Hematopoietic multipotent progenitor cell treated with erythropoietin and hydrocortisone succinate and interleukin-3 and kit ligand, for 6 days (in vitro differentiated cells): ENCODE data around the gene COG1.

Experiments
- DNase-seq: peaks from one replicate; pipeline ENCODE4 v3.0.0-alpha.2; 2015

Gene COG1

DNA sequence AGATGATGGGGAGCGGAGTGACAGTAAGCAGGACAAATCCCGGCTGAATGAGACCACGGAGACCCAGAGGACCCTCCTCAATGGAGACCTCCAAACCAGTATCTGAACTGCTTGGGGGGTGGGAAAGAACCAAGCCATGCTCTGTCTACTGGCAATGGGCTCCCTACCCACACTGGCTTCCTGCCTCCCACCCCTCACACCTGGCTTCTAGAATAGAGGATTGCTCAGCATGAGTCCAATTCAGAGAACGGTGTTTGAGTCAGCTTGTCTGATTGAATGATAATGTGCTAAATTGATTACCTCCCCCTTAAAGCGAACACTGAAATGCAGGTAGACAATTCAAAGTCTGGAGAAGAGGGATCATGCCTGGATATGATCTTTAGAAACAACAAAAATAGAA lies 22.5 kb upstream of the COG1 start:
- no peak for DNase-seq

GRCh38 chr17:73172252-73172651 lies 20.6 kb upstream of the COG1 start:
- no peak for DNase-seq

DNA sequence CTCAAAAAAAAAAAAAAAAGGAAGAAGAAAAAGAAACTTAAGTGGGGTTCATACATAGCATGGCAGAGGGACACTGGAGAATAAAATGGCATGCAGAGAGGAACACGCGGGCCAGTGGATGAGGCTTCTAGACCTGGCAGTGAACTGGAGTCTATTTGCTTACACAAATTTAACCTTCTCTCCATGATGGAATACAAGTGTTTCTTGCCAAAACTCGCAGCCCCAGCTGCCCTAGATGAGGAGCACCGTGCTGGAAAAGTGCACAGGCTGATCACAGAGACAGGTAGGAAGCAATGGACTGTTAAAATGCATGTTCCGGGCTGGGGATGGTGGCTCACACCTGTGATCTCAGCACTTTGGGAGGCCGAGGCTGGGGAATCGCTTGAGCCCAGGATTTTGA lies 18.7 kb upstream of the COG1 start:
- no peak for DNase-seq

GRCh38 chr17:73175962-73176565 lies 16.8 kb upstream of the COG1 start:
- DNase-seq: no peak

- no peak for DNase-seq
Measured at GRCh38 chr17:73179387-73179786, 13.5 kb upstream of the COG1 start.

- no peak for DNase-seq
Measured at GRCh38 chr17:73179878-73180277, 13.0 kb upstream of the COG1 start.

GRCh38 chr17:73182616-73183310 lies 10.1 kb upstream of the COG1 start:
- DNase-seq: no peak

GRCh38 chr17:73184136-73184993 lies 8.5 kb upstream of the COG1 start:
- peak; percentile 68 for DNase-seq

DNA sequence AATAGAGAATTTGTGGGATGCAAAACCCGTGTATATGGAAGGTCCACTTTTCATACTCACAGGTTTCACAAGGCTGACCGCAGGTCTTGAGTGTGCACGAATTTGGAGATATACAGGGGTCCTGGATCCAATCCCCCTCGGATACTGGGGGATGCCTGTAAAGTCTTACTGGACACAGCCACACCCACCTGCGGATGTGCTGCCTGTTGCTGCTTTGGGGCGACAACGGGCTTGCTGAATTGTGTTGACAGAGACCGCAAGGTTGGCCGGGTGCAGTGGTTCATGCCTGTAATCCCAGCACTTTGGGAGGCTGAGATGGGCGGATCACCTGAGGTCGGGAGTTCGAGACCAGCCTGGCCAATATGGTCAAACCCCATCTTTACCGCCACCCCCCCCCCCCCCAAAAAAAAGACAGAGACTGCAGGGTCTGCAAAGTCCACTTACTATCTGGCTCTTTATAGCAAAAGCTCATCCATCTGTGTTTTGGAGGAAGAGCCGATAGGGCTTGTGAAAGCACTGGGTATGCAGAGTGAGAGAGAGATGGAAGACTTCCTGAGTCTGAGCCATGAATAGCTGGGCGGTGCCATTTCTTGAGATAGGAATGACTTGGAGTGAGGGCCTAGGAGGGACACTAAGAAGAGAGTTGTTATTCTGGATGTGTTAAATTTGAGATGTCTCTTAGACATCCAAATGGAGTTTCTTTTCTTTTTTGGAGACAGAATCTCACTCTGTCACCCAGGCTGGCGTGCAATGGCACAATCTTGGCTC lies 6.4 kb upstream of the COG1 start:
- DNase-seq: no peak

DNA sequence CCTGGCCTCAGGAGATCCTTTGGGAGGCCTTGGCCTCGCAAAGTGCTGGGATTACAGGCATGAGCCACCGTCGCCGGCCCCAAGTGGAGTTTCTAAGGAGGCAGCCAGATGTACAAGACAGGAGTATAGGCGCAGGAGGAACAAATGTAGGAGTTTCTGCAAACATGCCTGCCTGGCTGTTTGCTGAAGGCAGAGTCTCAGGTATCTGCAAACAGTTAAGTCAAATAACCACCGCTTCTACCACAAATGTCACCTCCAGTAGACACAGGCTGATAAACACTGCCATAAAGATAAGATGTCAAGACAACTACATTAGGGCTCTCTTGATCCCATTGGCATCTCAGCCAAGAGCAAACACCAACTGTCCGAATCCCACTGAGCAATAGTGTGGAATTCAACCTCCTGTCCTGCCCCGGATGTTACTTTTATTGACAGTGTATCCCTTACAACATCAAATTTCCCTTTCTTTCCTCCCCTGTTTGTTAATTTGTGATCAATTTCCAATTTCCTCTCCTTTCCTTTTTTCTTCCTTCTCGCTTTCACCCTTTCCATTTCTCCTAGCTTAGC lies 5.6 kb upstream of the COG1 start:
- DNase-seq: no peak

DNA sequence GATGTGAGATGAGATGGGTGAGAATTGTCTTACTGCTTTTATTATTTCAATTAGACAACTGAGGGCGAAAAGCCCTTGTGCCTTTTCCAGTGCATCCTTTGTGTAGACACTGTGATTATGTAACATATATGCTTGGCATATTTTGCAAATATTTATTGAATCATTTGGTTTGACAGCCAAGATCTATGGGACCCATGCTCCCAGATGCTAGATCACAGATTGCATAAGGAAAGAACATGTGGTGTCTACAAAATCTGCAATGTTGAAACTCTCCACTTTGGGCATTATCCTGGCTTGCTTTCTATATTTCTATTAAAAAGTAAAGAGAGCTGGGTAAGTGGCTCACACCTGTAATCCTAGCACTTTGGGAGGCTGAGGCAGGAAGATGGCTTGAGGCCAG lies 4.8 kb upstream of the COG1 start:
- no peak for DNase-seq

GRCh38 chr17:73189417-73190099 lies 3.3 kb upstream of the COG1 start:
- peak; percentile 73 for DNase-seq

DNA sequence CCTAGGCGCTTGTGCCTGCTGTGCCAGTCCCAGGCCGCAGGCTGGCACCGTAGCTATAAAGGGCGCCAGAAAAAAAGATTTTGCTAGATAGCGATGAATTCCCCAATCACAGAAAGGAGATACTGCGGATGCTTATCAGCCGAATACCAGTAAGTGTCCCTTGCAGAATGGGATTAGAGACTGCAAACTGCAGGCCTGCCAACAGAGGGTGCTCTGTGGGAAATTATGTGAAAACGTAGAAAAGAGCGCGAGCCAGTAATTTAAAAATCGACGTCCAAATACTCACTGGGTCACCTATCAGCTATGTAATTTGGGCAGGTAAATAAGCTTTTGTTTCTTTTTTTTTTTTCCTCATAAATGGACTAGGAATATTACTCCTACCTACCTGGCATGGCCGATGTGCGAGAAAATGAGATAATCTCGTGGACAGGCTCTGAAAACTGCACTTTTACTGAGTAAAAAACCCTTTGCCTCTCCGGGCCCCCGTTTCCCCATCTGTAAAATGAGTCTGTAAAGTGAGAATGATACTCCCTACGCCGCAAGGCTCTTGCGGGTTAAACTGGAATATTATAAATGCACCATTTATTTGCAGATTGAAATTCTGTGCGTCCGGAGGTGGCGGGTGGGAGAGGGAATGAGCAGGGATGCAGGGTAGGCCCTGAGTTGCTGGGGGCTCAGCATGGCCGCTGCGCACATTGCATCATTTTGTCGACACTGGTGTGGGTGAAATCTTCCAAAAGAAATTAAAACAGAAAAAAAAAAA lies 1.2 kb upstream of the COG1 start:
- DNase-seq: peak; percentile 92

DNA sequence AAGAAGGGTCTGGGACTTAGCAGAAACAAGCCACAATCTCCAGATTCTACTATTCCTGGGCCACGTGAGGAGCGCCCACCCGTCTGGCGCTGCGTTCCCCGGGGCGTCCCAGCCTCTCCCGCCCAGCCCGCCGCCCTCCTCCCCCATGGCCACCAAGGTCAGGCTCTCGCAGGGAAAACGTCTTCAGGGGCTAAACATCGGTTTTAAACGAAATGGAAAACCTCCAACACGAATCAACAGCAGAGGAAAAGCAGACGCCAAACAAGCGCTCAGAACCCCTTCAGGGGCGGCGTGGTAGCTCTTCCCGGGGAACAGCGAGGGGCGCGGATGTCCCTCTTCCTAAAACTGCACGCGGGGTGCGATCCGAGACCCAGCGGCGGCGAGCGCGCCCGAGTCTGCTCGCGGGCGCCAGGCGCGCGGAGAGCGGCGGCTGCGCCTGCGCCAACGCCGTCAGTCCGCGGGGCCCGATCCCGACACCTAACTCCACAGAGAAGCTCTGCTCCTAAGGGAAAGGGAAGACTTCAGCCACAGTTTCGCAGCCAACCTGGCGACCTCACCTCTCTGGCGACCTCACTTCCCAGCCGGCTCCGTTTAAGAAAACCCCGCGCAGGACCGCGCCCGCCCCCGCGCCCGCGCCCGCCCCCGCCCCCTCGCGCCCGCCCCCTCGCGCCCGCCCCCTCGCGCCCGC lies 505 bp upstream of the COG1 start:
- DNase-seq: peak; percentile 70

DNA sequence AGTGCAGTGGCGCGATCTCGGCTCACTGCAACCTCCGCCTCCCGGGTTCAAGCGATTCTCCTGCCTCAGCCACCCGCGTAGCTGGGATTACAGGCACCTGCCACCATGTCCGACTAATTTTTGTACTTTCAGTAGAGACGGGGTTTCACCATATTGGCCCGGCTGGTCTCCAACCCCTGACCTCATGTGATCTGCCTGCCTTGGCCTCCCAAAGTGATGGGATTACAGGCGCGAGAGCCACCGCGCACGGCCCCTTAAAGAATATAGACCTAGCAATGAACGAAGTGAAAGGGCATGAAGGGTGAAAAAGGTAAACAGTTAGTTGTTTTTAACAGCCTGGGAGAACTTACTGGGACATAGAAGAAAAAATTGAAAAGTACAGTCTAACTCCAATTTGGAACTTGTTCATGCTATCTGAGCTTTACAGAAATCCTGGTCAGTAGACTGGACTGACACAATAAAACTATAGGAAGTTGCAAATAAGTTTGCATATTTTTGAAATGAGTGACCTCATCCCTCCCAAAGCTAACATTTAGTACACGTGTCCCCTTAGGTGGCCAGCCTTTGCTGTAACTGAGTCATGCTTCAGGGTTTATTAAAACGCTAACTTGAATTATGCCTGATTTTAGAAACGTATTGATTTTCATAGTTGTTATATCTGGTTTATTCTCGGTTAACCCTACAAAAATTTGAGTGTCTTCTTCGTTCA lies 1.8 kb downstream of the COG1 start:
- DNase-seq: no peak

GRCh38 chr17:73196500-73196899 lies 3.6 kb downstream of the COG1 start:
- no peak for DNase-seq

- no peak for DNase-seq
Measured at GRCh38 chr17:73197161-73197560, 4.3 kb downstream of the COG1 start.

GRCh38 chr17:73198201-73198929 lies 5.5 kb downstream of the COG1 start:
- DNase-seq: no peak

GRCh38 chr17:73198930-73199260 lies 6.0 kb downstream of the COG1 start:
- no peak for DNase-seq
